Measurements from ENCODE around the gene FAM153A.
"Not testable (repeated sequence)": the region's sequence is repeated elsewhere in the genome, so short reads cannot be mapped to it uniquely, and the experiment has no call there.

Gene FAM153A

DNA sequence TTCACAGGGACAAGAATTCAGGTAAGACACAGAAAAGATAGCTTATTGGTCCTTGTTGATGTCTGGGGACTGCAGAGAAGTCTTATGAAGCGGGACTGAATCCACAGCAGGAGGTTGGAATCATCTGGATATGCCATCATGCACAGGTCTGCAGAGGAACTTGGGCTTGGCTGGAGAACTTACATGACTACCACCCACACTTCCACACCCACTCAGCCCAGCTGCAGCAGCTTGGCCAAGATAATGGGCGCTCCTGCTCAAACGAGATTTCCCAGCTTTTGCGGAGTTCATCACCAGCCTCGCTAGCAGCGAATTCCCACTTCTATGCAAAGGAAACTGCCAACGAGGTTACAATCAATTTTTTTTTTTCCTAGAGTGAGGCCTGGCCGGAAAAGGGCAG is 21.7 kb downstream of the FAM153A start:
- not testable (repeated sequence) for DNase-seq (ENCODE audit: insufficient read length, low spot score); FAIRE-seq

DNA sequence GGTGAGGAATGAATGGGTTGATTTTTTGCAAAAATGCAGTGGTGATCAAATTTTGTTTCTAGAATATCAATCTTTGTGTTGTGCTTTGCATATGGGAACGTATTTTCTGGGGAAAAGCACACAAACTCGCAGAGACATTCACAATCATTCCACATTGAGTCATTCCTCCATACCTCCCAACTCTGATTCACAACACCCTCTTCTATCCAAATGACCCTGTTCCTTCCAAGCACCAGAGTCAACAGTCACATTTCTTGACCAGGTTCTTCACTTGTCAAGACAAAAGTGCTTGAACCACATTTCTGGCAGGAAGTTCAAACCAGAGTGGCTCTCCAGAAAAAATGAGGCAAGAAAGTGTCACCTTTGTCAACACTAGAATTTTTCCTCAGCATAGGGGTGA is 35.3 kb downstream of the FAM153A start:
- DNase-seq (ENCODE audit: insufficient read length, low spot score); FAIRE-seq: not testable (repeated sequence)

DNA sequence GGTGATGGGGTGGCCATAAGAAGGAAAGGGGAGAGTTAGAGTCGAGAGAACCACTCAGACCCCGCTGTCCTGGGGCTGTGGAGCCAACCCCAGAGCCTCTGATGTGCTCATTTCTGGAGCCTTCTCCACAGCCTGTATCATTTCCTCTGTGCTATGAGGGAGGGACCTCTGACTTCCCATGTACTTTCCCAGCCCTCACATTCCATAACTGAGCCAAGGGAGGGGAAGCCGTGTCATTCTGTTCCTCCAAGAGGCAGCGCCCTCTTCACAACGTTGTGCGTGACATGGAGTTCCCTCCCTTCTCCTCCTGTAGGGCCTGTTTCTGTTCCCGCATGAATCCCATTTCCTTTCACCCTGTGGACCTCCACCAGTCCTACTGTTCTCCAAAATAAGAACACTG is 57.8 kb downstream of the FAM153A start:
- not testable (repeated sequence) for DNase-seq (ENCODE audit: insufficient read length, low spot score); FAIRE-seq

DNA sequence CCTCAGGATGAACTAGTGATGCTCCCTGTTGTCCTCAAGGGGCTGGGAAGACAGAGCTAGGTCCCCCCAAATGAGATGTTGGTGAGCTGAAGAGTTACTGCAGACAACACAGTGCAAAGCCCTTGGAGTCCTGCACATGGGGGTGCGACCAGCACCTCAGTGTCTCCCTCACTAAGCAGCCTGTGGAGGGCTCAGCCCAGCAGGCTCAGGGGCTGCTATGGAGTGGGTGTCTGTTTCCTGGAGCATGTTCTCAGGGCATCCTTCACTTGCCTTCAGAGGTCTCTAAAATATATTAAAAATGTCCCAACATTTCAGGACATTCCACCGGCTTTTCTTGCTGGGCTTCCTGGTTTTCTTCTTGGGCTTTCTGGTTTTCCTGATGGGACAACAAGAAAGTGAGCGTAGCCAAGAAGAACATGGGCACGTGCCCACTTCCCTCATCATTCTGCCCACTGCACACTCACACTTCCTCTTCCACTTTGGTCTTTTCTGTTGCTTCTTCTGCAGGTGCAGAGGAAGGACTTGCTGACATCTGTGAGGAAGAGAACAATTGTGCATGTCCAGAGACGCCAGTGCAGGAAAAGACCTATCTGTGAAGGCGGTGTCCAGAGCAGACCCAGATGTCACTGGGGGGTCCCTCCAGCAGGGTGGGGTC is 58.7 kb downstream of the FAM153A start:
- not testable (repeated sequence) for FAIRE-seq; DNase-seq (ENCODE audit: insufficient read length, low spot score)

DNA sequence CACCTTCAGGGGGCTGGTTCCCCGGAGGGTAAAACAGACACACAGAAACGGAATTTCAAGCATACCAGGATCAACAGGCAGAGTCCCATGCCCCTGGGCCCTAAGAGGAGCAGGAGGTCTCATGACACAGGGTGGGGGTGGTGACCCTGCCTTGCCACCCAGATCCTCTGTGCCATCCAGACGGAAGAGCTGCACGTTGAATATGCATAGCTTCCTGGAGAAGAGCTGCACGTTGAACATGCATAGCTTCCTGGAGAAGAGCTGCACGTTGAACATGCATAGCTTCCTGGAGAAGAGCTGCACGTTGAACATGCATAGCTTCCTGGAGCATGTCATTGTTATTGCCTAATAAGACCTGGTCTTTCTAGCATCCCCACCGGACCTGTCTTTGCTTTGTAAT is 59.9 kb downstream of the FAM153A start:
- DNase-seq (ENCODE audit: insufficient read length, low spot score); FAIRE-seq: not testable (repeated sequence)

DNA sequence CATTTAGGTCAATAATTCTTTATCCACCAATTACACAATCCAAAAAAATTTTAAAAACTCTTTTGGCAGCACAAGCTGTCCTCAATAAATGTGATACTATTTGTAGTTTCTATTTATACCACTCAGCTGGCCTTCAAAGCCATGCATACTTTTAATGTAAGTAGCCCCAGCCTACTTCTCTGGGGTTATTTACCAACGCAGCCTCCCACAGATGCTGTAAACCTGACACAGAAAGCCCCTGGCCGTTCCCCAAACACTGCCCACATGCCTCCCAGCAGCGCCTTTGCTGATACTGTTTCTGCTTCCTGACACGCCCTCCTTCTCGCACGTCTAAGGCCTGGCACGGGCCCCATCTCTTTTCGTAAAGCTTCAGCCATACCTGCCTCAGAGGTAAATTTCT is 62.7 kb downstream of the FAM153A start:
- FAIRE-seq; DNase-seq (ENCODE audit: insufficient read length, low spot score): not testable (repeated sequence)

DNA sequence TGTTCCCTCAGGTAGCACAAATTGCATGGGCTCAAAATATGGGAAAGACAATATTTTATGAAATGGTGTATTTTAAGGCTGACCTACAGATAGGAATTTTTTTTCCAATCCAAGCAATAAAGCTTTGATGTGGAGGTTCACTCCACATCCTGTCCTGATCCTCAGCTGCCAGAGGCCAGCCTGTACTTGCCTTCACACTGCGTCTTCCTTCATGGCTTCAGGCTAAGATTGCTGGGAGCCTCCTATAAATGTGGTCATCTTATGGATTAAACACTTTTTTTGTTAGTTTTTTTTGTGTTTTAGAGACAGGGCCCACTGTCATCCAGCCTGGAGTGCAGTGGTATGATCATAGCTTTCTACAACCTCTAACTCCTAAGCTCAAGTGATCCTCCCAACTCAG is 67.3 kb downstream of the FAM153A start:
- FAIRE-seq; DNase-seq (ENCODE audit: insufficient read length, low spot score): not testable (repeated sequence)

DNA sequence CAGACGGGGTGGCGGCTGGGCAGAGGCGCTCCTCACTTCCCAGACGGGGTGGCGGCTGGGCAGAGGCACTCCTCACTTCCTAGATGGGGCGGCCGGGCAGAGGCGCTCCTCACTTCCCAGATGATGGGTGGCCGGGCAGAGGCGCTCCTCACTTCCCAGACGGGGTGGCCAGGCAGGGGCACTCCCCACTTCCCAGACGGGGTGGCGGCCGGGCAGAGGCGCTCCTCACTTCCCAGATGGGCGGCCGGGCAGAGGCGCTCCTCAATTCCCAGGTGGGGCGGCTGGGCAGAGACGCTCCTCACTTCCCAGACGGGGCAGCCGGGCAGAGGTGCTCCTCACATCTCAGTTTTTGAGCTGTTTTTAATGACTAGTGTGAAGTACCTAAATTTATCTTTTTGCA is 86.6 kb downstream of the FAM153A start:
- not testable (repeated sequence) for DNase-seq (ENCODE audit: insufficient read length, low spot score); FAIRE-seq

DNA sequence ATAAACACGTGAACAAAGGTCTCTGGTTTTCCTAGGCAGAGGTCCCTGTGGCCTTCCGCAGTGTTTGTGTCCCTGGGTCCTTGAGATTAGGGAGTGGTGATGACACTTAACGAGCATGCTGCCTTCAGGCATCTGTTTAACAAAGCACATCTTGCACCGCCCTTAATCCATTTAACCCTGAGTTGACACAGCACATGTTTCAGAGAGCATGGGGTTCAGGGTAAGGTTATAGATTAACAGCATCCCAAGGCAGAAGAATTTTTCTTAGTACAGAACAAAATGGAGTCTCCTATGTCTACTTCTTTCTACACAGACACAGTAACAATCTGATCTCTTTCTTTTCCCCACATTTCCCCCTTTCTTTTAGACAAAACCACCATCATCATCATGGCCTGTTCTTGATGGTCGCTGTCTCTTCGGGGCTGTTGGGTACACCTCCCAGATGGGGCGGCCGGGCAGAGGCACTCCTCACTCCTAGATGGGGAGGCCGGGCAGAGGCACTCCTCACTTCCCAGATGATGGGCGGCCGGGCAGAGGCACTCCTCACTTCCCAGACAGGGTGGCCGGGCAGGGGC is 87.3 kb downstream of the FAM153A start:
- FAIRE-seq; DNase-seq (ENCODE audit: insufficient read length, low spot score): not testable (repeated sequence)

DNA sequence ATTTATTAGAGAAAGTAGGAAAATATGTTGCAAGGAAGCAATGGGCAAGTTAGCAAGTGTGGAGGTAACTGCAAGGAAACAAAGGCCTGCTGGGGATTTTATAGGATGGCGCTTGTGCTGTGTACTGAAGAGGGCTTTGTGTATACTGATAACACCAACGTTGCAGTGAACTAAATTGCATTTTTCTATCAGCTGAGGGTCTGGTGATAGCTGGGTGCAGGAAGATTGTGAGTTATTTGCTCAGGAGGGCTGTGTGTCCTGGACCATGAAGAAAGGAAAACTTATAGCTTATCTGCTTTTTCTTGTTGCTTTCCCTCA is 88.2 kb downstream of the FAM153A start:
- DNase-seq (ENCODE audit: insufficient read length, low spot score); FAIRE-seq: not testable (repeated sequence)

DNA sequence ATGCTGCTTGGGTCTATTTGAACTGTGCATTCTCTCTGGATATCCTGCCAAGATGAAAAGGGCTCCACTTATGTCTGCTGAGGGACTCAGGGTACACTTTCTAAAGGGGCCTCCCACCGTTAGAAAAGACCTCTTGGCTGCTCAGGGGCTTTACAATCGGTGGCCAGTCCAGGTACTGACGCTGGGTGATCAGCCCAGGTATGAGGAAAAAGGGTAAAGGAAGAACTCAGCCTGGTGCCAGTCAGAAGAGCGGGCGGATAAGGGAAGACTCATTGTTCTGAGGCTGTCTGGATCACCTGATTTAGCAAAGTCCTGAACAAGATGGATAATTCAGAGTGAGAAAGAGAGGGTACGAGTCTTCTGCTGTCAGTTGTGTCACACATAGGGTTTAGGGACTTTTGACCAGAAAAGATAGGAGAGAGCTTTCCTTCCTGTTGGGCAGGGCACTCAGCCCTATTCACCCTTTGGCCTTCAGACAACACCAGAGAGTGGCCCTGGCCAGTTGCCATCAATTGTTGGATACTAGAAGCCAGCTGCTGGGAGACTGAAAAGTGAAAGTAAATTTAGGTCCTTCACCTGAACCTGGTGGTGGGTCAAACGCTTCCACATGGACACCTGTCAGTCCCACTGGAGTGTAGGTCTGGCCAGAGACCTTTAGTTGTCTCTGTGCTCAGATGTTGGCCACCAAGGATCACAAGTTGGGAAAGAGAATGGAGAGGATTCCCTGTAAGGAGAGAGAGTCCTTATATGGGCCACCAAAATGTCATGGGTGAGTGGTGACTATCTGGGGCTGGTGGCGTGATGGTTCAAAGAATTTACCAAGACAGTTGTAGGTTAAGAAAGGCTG is 88.8 kb downstream of the FAM153A start:
- peak; percentile 26 for FAIRE-seq
- not testable (repeated sequence) for DNase-seq (ENCODE audit: insufficient read length, low spot score)

DNA sequence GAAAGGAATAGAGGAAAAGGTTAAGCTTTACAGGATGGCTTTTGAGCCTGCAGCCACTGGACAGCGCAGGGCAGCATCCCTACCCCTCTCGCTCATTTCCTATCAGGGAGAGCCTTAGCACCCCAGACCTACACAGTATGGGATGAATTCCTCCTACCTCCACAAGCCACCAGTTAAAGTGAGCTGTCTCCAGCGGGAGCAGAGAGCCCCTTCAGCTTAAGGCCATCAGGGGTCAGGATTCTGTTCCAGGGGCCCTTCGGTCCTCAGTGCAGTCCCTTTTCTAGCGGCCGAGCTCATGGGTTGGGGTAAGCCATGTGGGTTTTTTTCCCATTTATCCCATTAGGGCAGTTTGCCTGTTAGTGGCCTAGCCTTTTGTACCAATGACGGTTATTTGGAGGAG is 89.7 kb downstream of the FAM153A start:
- DNase-seq (ENCODE audit: insufficient read length, low spot score) = not testable (repeated sequence)

DNA sequence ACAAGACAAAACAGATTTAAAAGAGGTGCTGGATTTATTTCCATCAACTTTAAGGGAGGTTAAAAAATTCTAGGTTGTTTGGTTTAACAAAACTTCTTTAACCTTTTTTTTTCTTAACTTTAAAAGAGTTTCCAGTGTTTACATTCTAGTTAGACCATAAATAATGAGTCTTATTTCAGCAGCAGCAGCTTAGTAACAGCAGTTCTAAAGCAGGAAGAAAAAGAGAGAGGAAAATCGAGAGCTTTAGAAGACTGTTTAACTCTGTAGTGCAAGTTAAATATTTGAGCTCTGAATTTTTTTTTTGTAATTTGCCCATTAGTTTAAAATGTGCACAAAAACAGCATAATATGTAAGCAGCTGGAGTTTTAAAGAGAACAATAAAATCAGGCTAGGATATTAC is 90.2 kb downstream of the FAM153A start:
- FAIRE-seq; DNase-seq (ENCODE audit: insufficient read length, low spot score): not testable (repeated sequence)

More for the DNA sequence above, 89.7 kb downstream of the FAM153A start:
- not testable (repeated sequence) for FAIRE-seq

DNA sequence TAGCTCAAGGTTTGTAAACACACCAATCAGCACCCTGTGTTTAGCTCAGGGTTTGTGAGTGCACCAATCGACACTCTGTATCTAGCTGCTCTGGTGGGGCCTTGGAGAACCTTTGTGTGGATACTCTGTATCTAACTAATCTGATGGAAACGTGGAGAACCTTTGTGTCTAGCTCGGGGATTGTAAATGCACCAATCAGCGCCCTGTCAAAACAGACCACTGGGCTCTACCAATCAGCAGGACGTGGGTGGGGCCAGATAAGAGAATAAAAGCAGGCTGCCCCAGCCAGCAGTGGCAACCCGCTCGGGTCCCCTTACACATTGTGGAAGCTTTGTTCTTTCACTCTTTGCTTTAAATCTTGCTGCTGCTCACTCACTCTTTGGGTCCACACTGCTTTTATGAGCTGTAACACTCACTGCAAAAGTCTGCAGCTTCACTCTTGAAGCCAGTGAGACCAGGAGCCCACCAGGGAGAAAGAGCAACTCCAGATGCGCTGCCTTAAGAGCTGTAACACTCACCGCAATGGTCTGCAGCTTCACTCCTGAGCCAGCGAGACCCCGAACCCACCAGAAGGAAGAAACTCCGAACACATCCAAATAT is 93.6 kb downstream of the FAM153A start:
- FAIRE-seq; DNase-seq (ENCODE audit: insufficient read length, low spot score): not testable (repeated sequence)

DNA sequence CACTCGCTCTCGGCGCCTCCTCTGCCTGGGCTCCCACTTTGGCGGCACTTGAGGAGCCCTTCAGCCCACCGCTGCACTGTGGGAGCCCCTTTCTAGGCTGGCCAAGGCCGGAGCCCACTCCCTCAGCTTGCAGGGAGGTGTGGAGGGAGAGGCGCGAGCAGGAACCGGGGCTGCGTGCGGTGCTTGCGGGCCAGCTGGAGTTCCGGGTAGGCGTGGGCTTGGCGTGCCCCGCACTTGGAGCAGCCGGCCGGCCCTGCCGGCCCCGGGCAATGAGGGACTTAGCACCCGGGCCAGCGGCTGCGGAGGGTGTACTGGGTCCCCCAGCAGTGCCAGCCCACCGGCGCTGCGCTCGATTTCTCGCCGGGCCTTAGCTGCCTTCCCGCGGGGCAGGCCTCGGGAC is 94.6 kb downstream of the FAM153A start:
- DNase-seq (ENCODE audit: insufficient read length, low spot score); FAIRE-seq: not testable (repeated sequence)

DNA sequence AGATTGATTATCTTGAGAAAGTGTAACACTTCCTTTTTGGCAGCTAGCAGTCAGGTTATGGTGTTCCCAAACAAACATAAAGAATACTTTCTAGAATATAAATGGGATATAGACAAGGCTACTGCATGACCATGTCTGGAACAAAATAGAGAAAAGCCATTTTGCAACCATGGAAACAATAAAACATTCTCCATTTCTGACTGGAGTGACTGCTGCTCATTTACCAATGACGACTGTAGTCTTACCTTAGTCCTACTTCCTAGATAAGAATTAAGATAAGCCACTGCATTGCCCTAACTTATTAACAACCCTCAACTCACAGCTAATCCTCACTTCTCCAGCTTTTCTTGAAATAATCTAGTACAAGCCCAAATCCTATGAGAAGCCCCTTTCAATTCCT is 100.8 kb downstream of the FAM153A start:
- not testable (repeated sequence) for DNase-seq (ENCODE audit: insufficient read length, low spot score); FAIRE-seq

Data from HTR-8/SVneo (cell line).